ENCODE measurements around the gene SOX4.

SOX4 gene

DNA sequence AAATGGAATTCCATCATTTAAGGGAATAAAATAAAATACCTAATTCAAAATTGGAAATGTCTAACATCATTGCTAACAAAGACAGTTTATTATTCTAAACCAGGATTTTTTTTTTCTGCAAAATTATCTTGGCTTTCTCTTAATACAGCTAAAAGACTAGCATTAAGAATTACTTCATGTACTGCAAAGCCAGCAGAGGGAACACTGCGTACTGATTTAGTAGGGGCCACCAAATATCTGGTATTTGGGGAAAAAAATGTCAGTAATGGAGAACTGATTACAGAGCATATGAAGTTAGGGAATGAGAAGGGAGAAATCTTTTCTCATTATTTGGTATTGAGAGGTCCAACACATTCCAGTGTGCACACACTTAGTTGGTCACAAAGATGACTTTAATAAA lies 3.2 kb upstream of the SOX4 start:
- Mint-ChIP-seq H3K27me3 (ENCODE audit: low read depth) (peaks cover 3% of the 10 kb centered on the region), H3K9me3 (peaks cover 2% of the 10 kb centered on the region), H3K36me3 (ENCODE audit: low read depth) (peaks cover 5% of the 10 kb centered on the region), H3K4me3 (peak overlapping the region; percentile 97 to 99 (median 98)), H3K4me1 (peaks cover 19% of the 10 kb centered on the region), H3K27ac (peak overlapping the region; percentile 45 to 100 (median 99))
- TF ChIP-seq, protein P1, sequence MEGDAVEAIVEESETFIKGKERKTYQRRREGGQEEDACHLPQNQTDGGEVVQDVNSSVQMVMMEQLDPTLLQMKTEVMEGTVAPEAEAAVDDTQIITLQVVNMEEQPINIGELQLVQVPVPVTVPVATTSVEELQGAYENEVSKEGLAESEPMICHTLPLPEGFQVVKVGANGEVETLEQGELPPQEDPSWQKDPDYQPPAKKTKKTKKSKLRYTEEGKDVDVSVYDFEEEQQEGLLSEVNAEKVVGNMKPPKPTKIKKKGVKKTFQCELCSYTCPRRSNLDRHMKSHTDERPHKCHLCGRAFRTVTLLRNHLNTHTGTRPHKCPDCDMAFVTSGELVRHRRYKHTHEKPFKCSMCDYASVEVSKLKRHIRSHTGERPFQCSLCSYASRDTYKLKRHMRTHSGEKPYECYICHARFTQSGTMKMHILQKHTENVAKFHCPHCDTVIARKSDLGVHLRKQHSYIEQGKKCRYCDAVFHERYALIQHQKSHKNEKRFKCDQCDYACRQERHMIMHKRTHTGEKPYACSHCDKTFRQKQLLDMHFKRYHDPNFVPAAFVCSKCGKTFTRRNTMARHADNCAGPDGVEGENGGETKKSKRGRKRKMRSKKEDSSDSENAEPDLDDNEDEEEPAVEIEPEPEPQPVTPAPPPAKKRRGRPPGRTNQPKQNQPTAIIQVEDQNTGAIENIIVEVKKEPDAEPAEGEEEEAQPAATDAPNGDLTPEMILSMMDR (IDR thresholded peaks at IDR 0.05; ENCODE audit: unreplicated experiment in 3 of 3), result peak in 1 of 3 experiments; percentile 34

DNA sequence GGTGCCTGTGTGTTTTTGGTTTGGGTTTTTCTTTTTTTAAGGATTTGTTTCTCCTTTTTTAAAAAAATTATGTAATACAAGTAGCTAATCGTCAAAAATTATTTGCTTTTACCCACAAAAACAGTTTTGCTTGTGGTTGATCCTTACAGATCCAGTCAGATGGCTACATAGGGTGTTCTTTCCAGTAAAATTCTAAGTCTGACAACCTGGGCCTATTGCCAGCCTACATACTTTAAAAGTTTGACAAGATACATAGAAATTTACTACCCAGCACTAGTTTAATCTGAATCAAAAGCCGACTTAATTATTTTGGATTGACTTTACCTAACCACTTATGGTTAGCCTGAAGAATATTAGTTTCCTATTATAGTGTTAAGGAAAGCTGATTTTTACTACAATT lies 2.1 kb upstream of the SOX4 start:
- TF ChIP-seq, protein P1 (IDR thresholded peaks at IDR 0.05; ENCODE audit: unreplicated experiment in 3 of 3), result no peak
- Mint-ChIP-seq H3K9me3 (peaks cover 2% of the 10 kb centered on the region), H3K4me1 (peaks cover 19% of the 10 kb centered on the region), H3K36me3 (ENCODE audit: low read depth) (peaks cover 16% of the 10 kb centered on the region), H3K27me3 (ENCODE audit: low read depth) (peaks cover 3% of the 10 kb centered on the region), H3K4me3 (no peak overlapping the region), H3K27ac (no peak overlapping the region)

DNA sequence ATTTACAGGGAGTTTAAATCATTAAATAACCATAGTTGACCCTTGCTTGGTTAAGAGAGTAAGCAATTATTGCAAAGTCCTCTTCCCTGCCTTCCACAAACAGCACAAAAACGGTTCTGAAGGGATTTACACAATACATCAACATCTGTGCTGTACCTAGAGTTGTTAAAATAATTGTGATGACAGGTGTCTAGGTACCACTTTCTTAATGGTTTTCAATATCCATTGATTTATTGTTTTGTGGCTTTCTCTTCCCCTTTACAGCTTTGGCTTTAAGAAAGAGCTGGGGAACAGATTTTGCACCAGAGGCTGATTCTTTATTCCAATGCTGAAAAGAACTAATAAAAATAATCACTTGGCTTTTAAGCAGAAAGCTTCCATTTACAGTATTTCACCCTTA lies 598 bp upstream of the SOX4 start:
- peak overlapping the region in 1 of 3 experiments; percentile 41 for H3K27ac Mint-ChIP-seq
- H3K27me3 Mint-ChIP-seq (ENCODE audit: low read depth), result no peaks in the 10 kb centered on the region
- no peak overlapping the region for H3K4me3 Mint-ChIP-seq
- peaks cover 6% of the 10 kb centered on the region for H3K9me3 Mint-ChIP-seq
- peaks cover 31% of the 10 kb centered on the region for H3K36me3 Mint-ChIP-seq (ENCODE audit: low read depth)
- H3K4me1 Mint-ChIP-seq, result peaks cover 14% of the 10 kb centered on the region
- TF ChIP-seq, protein P1 (IDR thresholded peaks at IDR 0.05; ENCODE audit: unreplicated experiment in 3 of 3), result no peak

DNA sequence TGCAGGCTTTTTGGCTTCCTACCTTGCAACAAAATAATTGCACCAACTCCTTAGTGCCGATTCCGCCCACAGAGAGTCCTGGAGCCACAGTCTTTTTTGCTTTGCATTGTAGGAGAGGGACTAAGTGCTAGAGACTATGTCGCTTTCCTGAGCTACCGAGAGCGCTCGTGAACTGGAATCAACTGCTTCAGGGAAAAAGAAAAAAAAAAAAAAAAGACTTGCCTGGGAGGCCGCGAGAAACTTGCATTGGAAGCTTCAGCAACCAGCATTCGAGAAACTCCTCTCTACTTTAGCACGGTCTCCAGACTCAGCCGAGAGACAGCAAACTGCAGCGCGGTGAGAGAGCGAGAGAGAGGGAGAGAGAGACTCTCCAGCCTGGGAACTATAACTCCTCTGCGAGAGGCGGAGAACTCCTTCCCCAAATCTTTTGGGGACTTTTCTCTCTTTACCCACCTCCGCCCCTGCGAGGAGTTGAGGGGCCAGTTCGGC lies 420 bp downstream of the SOX4 start:
- H3K4me3 Mint-ChIP-seq, result no peak overlapping the region
- H3K36me3 Mint-ChIP-seq (ENCODE audit: low read depth), result peaks cover 41% of the 10 kb centered on the region
- H3K9me3 Mint-ChIP-seq, result peaks cover 6% of the 10 kb centered on the region
- H3K4me1 Mint-ChIP-seq, result peaks cover 21% of the 10 kb centered on the region
- no peaks in the 10 kb centered on the region for H3K27me3 Mint-ChIP-seq (ENCODE audit: low read depth)
- H3K27ac Mint-ChIP-seq, result no peak overlapping the region
- TF ChIP-seq, protein P1 (IDR thresholded peaks at IDR 0.05; ENCODE audit: unreplicated experiment in 3 of 3), result no peak

DNA sequence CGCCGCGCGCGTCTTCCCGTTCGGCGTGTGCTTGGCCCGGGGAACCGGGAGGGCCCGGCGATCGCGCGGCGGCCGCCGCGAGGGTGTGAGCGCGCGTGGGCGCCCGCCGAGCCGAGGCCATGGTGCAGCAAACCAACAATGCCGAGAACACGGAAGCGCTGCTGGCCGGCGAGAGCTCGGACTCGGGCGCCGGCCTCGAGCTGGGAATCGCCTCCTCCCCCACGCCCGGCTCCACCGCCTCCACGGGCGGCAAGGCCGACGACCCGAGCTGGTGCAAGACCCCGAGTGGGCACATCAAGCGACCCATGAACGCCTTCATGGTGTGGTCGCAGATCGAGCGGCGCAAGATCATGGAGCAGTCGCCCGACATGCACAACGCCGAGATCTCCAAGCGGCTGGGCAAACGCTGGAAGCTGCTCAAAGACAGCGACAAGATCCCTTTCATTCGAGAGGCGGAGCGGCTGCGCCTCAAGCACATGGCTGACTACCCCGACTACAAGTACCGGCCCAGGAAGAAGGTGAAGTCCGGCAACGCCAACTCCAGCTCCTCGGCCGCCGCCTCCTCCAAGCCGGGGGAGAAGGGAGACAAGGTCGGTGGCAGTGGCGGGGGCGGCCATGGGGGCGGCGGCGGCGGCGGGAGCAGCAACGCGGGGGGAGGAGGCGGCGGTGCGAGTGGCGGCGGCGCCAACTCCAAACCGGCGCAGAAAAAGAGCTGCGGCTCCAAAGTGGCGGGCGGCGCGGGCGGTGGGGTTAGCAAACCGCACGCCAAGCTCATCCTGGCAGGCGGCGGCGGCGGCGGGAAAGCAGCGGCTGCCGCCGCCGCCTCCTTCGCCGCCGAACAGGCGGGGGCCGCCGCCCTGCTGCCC lies 1.1 kb downstream of the SOX4 start:
- Mint-ChIP-seq H3K9me3 (peaks cover 6% of the 10 kb centered on the region), H3K27ac (peak overlapping the region in 1 of 3 experiments; percentile 99), H3K4me1 (peaks cover 23% of the 10 kb centered on the region), H3K36me3 (ENCODE audit: low read depth) (peaks cover 47% of the 10 kb centered on the region), H3K27me3 (ENCODE audit: low read depth) (no peaks in the 10 kb centered on the region), H3K4me3 (peak overlapping the region; percentile 75 to 99 (median 97))
- TF ChIP-seq, protein P1 (IDR thresholded peaks at IDR 0.05; ENCODE audit: unreplicated experiment in 3 of 3), result no peak

All from nephron (organoid).